PC-3 (cell line): ENCODE data around the gene TDRD15. TPM values are rescaled to one million over a fixed set of nuclear protein-coding genes. Genes with fewer than 3 reads are reported as not detected.

Source experiments
- ATAC-seq: fragments of 200-7000 bp; cut with Tn5 transposase; 2 replicates; pipeline ENCODE4 v1.9.1; 2020; ENCODE audit warnings: mild to moderate bottlenecking, moderate library complexity
- BruUV-seq: library from RNA; stranded (reverse); fragments of 400-500 nt; replicated peaks from 2 replicates; lab custom pipeline; 2021; lab: Mats Ljungman, UMichigan
- CTCF ChIA-PET: fragments of 300-600 bp; sonication (Branson Sonifier 250); formaldehyde crosslinking; loops from one replicate; lab custom pipeline; 2022; ENCODE audit warnings: antibody characterized with exemption; lab: Charles Lee
- POLR2A ChIA-PET: fragments of 300-600 bp; sonication (Branson Sonifier 250); formaldehyde crosslinking; loops from one replicate; lab custom pipeline; 2022; ENCODE audit warnings: antibody characterized with exemption; ENCODE audit not compliant: unreplicated experiment; lab: Charles Lee
- DNase-seq: peaks from one replicate; pipeline ENCODE4 v3.0.0-alpha.2; 2015
- H2AFZ ChIP-seq: fragments of 300-600 bp; sonication (generic); 2 replicates; pipeline ENCODE4 v1.6.0; 2016; ENCODE audit warnings: antibody characterized with exemption, low read length
- H3F3A ChIP-seq: fragments of 300-600 bp; sonication (generic); one replicate; pipeline ENCODE4 v1.6.0; 2017; ENCODE audit warnings: antibody characterized with exemption, low read length, control low read depth, mild to moderate bottlenecking; ENCODE audit not compliant: unreplicated experiment
- H3K27ac ChIP-seq: fragments of 300-600 bp; sonication (generic); 2 replicates; pipeline ENCODE4 v1.5.1; 2016; ENCODE audit warnings: mild to moderate bottlenecking, low read length
- H3K27me3 ChIP-seq: fragments of 300-600 bp; sonication (generic); 2 replicates; pipeline ENCODE4 v1.6.1; 2016; ENCODE audit warnings: low read length, mixed read lengths
- H3K36me3 ChIP-seq: fragments of 300-600 bp; sonication (generic); 2 replicates; pipeline ENCODE4 v1.6.1; 2016; ENCODE audit warnings: low read depth, mixed run types, low read length, mixed read lengths
- H3K4me1 ChIP-seq: fragments of 300-600 bp; sonication (generic); 2 replicates; pipeline ENCODE4 v1.5.1; 2016; ENCODE audit warnings: low read length; ENCODE audit not compliant: insufficient read depth
- H3K4me2 ChIP-seq: fragments of 300-600 bp; sonication (generic); 2 replicates; pipeline ENCODE4 v1.6.0; 2016; ENCODE audit warnings: low read length
- H3K4me3 ChIP-seq: fragments of 300-600 bp; sonication (generic); 2 replicates; pipeline ENCODE4 v1.5.1; 2016; ENCODE audit warnings: mild to moderate bottlenecking, low read length, mixed read lengths
- H3K79me2 ChIP-seq: fragments of 300-600 bp; sonication (generic); 2 replicates; pipeline ENCODE4 v1.6.1; 2017; ENCODE audit warnings: low read length, mixed read lengths
- H3K9ac ChIP-seq: fragments of 300-600 bp; sonication (generic); 2 replicates; pipeline ENCODE4 v1.6.0; 2016; ENCODE audit warnings: mild to moderate bottlenecking, low read length
- H3K9me2 ChIP-seq: fragments of 300-600 bp; sonication (generic); replicated peaks from 2 replicates; pipeline ENCODE4 v1.6.1; 2016; ENCODE audit warnings: mixed run types, low read length, mixed read lengths
- H3K9me3 ChIP-seq: fragments of 300-600 bp; sonication (generic); 2 replicates; pipeline ENCODE4 v1.6.1; 2016; ENCODE audit warnings: low read length, mixed read lengths
- H4K20me1 ChIP-seq: fragments of 300-600 bp; sonication (generic); 2 replicates; pipeline ENCODE4 v1.6.1; 2016; ENCODE audit warnings: low read length, mixed read lengths
- CTCF ChIP-seq: fragments of 300-600 bp; sonication (generic); conservative IDR thresholded peaks from 2 replicates; pipeline ENCODE4 v1.5.1; 2017; ENCODE audit warnings: antibody characterized with exemption, low read depth, mild to moderate bottlenecking, low read length
- EZH2 ChIP-seq: fragments of 300-600 bp; sonication (generic); IDR thresholded peaks from one replicate; pipeline ENCODE4 v1.6.1; 2017; ENCODE audit warnings: antibody characterized with exemption, mild to moderate bottlenecking, low read length; ENCODE audit not compliant: unreplicated experiment
- EZH2phosphoT487 ChIP-seq: fragments of 300-600 bp; sonication (generic); IDR thresholded peaks from 2 replicates; pipeline ENCODE4 v1.6.1; 2018; ENCODE audit warnings: mild to moderate bottlenecking, antibody characterized with exemption, low read length, borderline replicate concordance
- intact Hi-C: fragments of 100-400 bp; cut with micrococcal nuclease; formaldehyde crosslinking; loops from 2 replicates; pipeline ENCODE4 v1.9.0; 2023
- total RNA-seq: library from RNA; depleted of rRNA; stranded (reverse); fragments of >200 nt; gene quantifications from 2 replicates; pipeline ENCODE4 v1.2.3, GENCODE V29; 2014

Gene TDRD15
- total RNA-seq, 1 experiment from 2014 or later = not detected

- Histone ChIP-seq H3K4me2 (no peak overlapping the region), H2AFZ (no peak overlapping the region), H3K79me2 (no peaks in the 10 kb centered on the region), H3K36me3 (no peaks in the 10 kb centered on the region), H3K9ac (no peak overlapping the region), H3K4me1 (no peaks in the 10 kb centered on the region), H3K27me3 (no peaks in the 10 kb centered on the region), H3K4me3 (no peak overlapping the region), H3K9me3 (no peaks in the 10 kb centered on the region), H3F3A (no peaks in the 10 kb centered on the region), H3K27ac (no peak overlapping the region), H4K20me1 (no peaks in the 10 kb centered on the region), H3K9me2 (no peaks in the 10 kb centered on the region)
- TF ChIP-seq EZH2phosphoT487 (no peak), EZH2 (no peak), CTCF (no peak)
- ATAC-seq = no peak
- intact Hi-C loops = no loop called here
- ChIA-PET POLR2A (no interaction called here), CTCF (no interaction called here)
- no TSS peak for BruUV-seq
- no peak for DNase-seq
Observed at GRCh38 chr2:21161122-21161521, 37.4 kb downstream of the TDRD15 start.

- H2AFZ ChIP-seq = no peak overlapping the region
- no peaks in the 10 kb centered on the region for H3K36me3 ChIP-seq
- no peak overlapping the region for H3K4me2 ChIP-seq
- CTCF ChIA-PET = no interaction called here
- H4K20me1 ChIP-seq = no peaks in the 10 kb centered on the region
- no peak for TF ChIP-seq EZH2
- TF ChIP-seq EZH2phosphoT487 = no peak
- no peak for TF ChIP-seq CTCF
- POLR2A ChIA-PET = no interaction called here
- DNase-seq (no peak), ATAC-seq (no peak)
- H3K9ac ChIP-seq = no peak overlapping the region
- no peak overlapping the region for H3K27ac ChIP-seq
- H3K9me2 ChIP-seq = no peaks in the 10 kb centered on the region
- intact Hi-C loops = no loop called here
- H3K9me3 ChIP-seq = no peaks in the 10 kb centered on the region
- BruUV-seq = no TSS peak
- H3K4me1 ChIP-seq = no peaks in the 10 kb centered on the region
- no peaks in the 10 kb centered on the region for H3K79me2 ChIP-seq
- H3K4me3 ChIP-seq = no peak overlapping the region
- no peaks in the 10 kb centered on the region for H3F3A ChIP-seq
- H3K27me3 ChIP-seq = no peaks in the 10 kb centered on the region
Observed at GRCh38 chr2:21161832-21162614, 38.3 kb downstream of the TDRD15 start.

- POLR2A ChIA-PET = no interaction called here
- no peak overlapping the region for H3K9ac ChIP-seq
- no peaks in the 10 kb centered on the region for H3F3A ChIP-seq
- no peaks in the 10 kb centered on the region for H3K4me1 ChIP-seq
- no peak overlapping the region for H3K4me3 ChIP-seq
- H3K36me3 ChIP-seq = no peaks in the 10 kb centered on the region
- no peaks in the 10 kb centered on the region for H3K27me3 ChIP-seq
- no peak for DNase-seq
- intact Hi-C loops = no loop called here
- no peak overlapping the region for H3K27ac ChIP-seq
- no peaks in the 10 kb centered on the region for H3K9me3 ChIP-seq
- no peak overlapping the region for H2AFZ ChIP-seq
- no peaks in the 10 kb centered on the region for H3K9me2 ChIP-seq
- no peaks in the 10 kb centered on the region for H3K79me2 ChIP-seq
- no peak for TF ChIP-seq CTCF
- TF ChIP-seq EZH2phosphoT487 = no peak
- TF ChIP-seq EZH2 = no peak
- H4K20me1 ChIP-seq = no peaks in the 10 kb centered on the region
- H3K4me2 ChIP-seq = no peak overlapping the region
- no peak for ATAC-seq
- no TSS peak for BruUV-seq
- CTCF ChIA-PET = no interaction called here
Observed at GRCh38 chr2:21162615-21162878, 38.8 kb downstream of the TDRD15 start.
